ENCODE measurements around the gene HOXD1.

DNA sequence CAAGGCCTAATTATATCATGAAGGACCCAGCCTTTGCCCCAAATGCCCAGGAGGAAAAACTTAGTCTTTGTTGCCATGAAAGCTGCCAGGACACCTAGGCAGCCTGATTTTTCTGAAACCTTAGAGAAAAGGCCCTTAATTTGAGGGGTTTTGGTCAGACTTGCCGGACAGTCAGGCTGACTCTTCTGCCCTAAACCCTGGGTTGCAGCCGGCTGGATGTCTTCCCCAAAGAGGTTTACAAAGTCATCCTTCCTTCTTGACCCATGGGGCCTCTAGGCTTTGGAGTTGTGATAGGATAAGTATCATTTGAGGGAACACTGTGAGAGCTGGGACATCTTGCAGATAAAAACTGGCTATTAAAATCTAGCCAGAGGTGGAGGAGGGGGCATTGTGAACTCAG is 2.4 kb upstream of the HOXD1 start:
- TF ChIP-seq ZNF274 (IDR thresholded peaks at IDR 0.05; ENCODE audit: low read depth, low read length) (no peak), YY1 (IDR thresholded peaks at IDR 0.05; ENCODE audit: insufficient read depth, insufficient read length) (no peak)

All from NT2/D1 (cell line).